ENCODE measurements around the gene SCGB1C1. TPM values are rescaled to one million over a fixed set of nuclear protein-coding genes. Genes with fewer than 3 reads are reported as not detected.
A peak's percentile ranks its signal among the peaks of the same experiment; 100 is the strongest.

SCGB1C1 gene
- total and polyA plus RNA-seq, 9 of the 15 experiments (the other 6 are each of a cell fraction or from before 2014, with no cell fraction given) = not detected

- no peak for TF ChIP-seq HMGXB4 (CRISPR knock-in tag; IDR thresholded peaks at IDR 0.05)
- TF ChIP-seq MTA2 (IDR thresholded peaks at IDR 0.05; ENCODE audit: low read depth) = no peak
- no peak for TF ChIP-seq TEAD1 (CRISPR knock-in tag; IDR thresholded peaks at IDR 0.05)
- TF ChIP-seq CTCF (IDR thresholded peaks at IDR 0.05 in 2 of 3, conservative IDR thresholded peaks at IDR 0.05 in 1 of 3; ENCODE audit: insufficient read depth in 2 of 3, low read depth in 1 of 3, low read length in 3 of 3) = no peak
- no peak for TF ChIP-seq PRMT5 (CRISPR knock-in tag; IDR thresholded peaks at IDR 0.05)
- TF ChIP-seq RAD21 (CRISPR knock-in tag; conservative IDR thresholded peaks at IDR 0.05 in 1 of 2, IDR thresholded peaks at IDR 0.05 in 1 of 2) = no peak
- TF ChIP-seq NFXL1 (CRISPR knock-in tag; IDR thresholded peaks at IDR 0.05) = no peak
- no peak; a peak in 1 of 4 replicates for TF ChIP-seq NONO (IDR thresholded peaks at IDR 0.05; ENCODE audit: low read depth in 2 of 2, low read length in 1 of 2)
- no peak for TF ChIP-seq TCF7L2 (IDR thresholded peaks at IDR 0.05; ENCODE audit: low read depth, low read length)
- TF ChIP-seq ZNF445 (CRISPR knock-in tag; IDR thresholded peaks at IDR 0.05; ENCODE audit: low read depth) = no peak
- TF ChIP-seq HOXB6 (CRISPR knock-in tag; IDR thresholded peaks at IDR 0.05; ENCODE audit: borderline replicate concordance) = no peak
- TF ChIP-seq TFAM (CRISPR knock-in tag; conservative IDR thresholded peaks at IDR 0.05) = no peak
- no peak; the same call in 1 of the 2 replicates for TF ChIP-seq ZBTB1 (CRISPR knock-in tag; IDR thresholded peaks at IDR 0.05; ENCODE audit: borderline replicate concordance, low read depth)
- TF ChIP-seq LEF1 (IDR thresholded peaks at IDR 0.05) = no peak
- TF ChIP-seq ZBTB34 (CRISPR knock-in tag; IDR thresholded peaks at IDR 0.05) = no peak
- no peak; the same call in 1 of the 2 replicates for TF ChIP-seq ZNF511 (CRISPR knock-in tag; IDR thresholded peaks at IDR 0.05)
- TF ChIP-seq DPF2 (IDR thresholded peaks at IDR 0.05) = no peak
- no peak for TF ChIP-seq POLR3A (IDR thresholded peaks at IDR 0.05; ENCODE audit: borderline replicate concordance, extremely low read depth, insufficient read depth, insufficient read length)
- no peak for TF ChIP-seq ZC3H8 (IDR thresholded peaks at IDR 0.05)
- TF ChIP-seq E2F3 (CRISPR knock-in tag; IDR thresholded peaks at IDR 0.05) = peak; percentile 30; the same call in 1 of the 2 replicates
These were observed 44.2 kb downstream of the SCGB1C1 start, which contains the start of gene PSMD13 (continued) for GRCh38 chr11:236774-237767.

All from K562 (cell line).